Natural killer cell (primary cell): Measurements from ENCODE around the gene DPCD. TPM values are rescaled to one million over a fixed set of nuclear protein-coding genes. Genes with fewer than 3 reads are reported as not detected.
A peak's percentile ranks its signal among the peaks of the same experiment; 100 is the strongest.

ENCODE experiments used
- ATAC-seq, 3 donors: fragments of 150-1000 bp in 2 of 3; fragments of 200-7000 bp in 1 of 3; cut with Tn5 transposase; 1 replicate in 1 of 3; 2 replicates in 2 of 3; pipeline ENCODE4 v1.10.0; 2021; ENCODE audit warnings: mild to moderate bottlenecking in 2 of 3, moderate library complexity in 2 of 3
- DNase-seq, 2 donors: peaks; one replicate each; pipeline versions ENCODE4 v3.0.0 to v3.0.0-alpha.2; 2013 to 2021; ENCODE audit warnings: mixed read lengths in 1 of 2
- H3K27ac ChIP-seq: one replicate; pipeline ENCODE4 v1.5.1; 2013; ENCODE audit warnings: mild to moderate bottlenecking, low read length
- H3K27me3 ChIP-seq: one replicate; pipeline ENCODE4 v1.6.1; 2013; ENCODE audit warnings: low read length; ENCODE audit not compliant: control insufficient read depth, insufficient read depth
- H3K36me3 ChIP-seq: one replicate; pipeline ENCODE4 v1.6.1; 2013; ENCODE audit warnings: low read length; ENCODE audit not compliant: control insufficient read depth, insufficient read depth
- H3K4me1 ChIP-seq: one replicate; pipeline ENCODE4 v1.6.1; 2013; ENCODE audit warnings: low read length; ENCODE audit not compliant: control insufficient read depth, insufficient read depth
- H3K4me3 ChIP-seq: one replicate; pipeline ENCODE4 v1.5.1; 2013; ENCODE audit warnings: low read length
- H3K9me3 ChIP-seq: one replicate; pipeline ENCODE4 v1.6.1; 2013; ENCODE audit warnings: low read length; ENCODE audit not compliant: control insufficient read depth, insufficient read depth
- H3K27ac Mint-ChIP-seq, 2 donors: one replicate each; pipeline ENCODE4 v1.8.0; 2022; ENCODE audit warnings: mild to moderate bottlenecking in 2 of 2, mixed read lengths in 2 of 2, moderate library complexity in 1 of 2
- H3K27me3 Mint-ChIP-seq, 2 donors: one replicate each; pipeline ENCODE4 v1.8.0; 2022; ENCODE audit warnings: low read depth in 2 of 2, mixed read lengths in 2 of 2
- H3K36me3 Mint-ChIP-seq: one replicate; pipeline ENCODE4 v1.8.0; 2022; ENCODE audit warnings: mixed read lengths
- H3K4me1 Mint-ChIP-seq, 2 donors: one replicate each; pipeline ENCODE4 v1.8.0; 2022; ENCODE audit warnings: mixed read lengths in 2 of 2
- H3K4me3 Mint-ChIP-seq: one replicate; pipeline ENCODE4 v1.8.0; 2022; ENCODE audit warnings: mild to moderate bottlenecking, moderate library complexity, mixed read lengths
- H3K9me3 Mint-ChIP-seq, 2 donors: one replicate each; pipeline ENCODE4 v1.8.0; 2022; ENCODE audit warnings: mixed read lengths in 2 of 2
- CTCF ChIP-seq: fragments of 200-600 bp; IDR thresholded peaks from one replicate; pipeline ENCODE4 v1.8.0; 2022; ENCODE audit warnings: antibody characterized with exemption
- WGBS: methylation state at CpG from one replicate; pipeline ENCODE4 v1.1.7; 2013; ENCODE audit warnings: missing lambda C conversion rate; ENCODE audit not compliant: insufficient coverage; 5-methylcytosine and 5-hydroxymethylcytosine counted together
- intact Hi-C: fragments of 100-400 bp; cut with micrococcal nuclease; formaldehyde crosslinking; loops from one replicate; pipeline ENCODE4 v1.14.2; 2022
- total RNA-seq, 4 donors: library from RNA; stranded (reverse); fragments of 120-200 nt in 1 of 4; gene quantifications; one replicate each; pipeline versions ENCODE4 v1.2.3 to v1.2.4, GENCODE V29; 2013 to 2022

Gene DPCD
- total RNA-seq, 3 donors from 2014 or later (not counting 1 experiment from before 2014, with no cell fraction given): 0.72 to 1.0 (median 0.83) TPM

- Histone ChIP-seq H3K27me3 (no peaks in the 10 kb centered on the region), H3K36me3 (peaks cover 40% of the 10 kb centered on the region), H3K4me1 (no peaks in the 10 kb centered on the region), H3K27ac (no peak overlapping the region), H3K9me3 (no peaks in the 10 kb centered on the region), H3K4me3 (no peak overlapping the region)
- ATAC-seq: no peak
- peaks cover 0 to 12% of the 10 kb centered on the region in 2 donors for H3K4me1 Mint-ChIP-seq
- intact Hi-C loops: no loop called here
- no peaks in the 10 kb centered on the region for H3K36me3 Mint-ChIP-seq
- no peak for DNase-seq
- TF ChIP-seq CTCF: no peak
- 86% methylated on average over 2 of the region's 2 CpGs for WGBS
- no peaks in the 10 kb centered on the region for H3K27me3 Mint-ChIP-seq
- no peaks in the 10 kb centered on the region for H3K9me3 Mint-ChIP-seq
- no peak overlapping the region for H3K27ac Mint-ChIP-seq
- no peak overlapping the region for H3K4me3 Mint-ChIP-seq
These were observed 19.0 kb downstream of the DPCD start for GRCh38 chr10:101607124-101607523.

DNA sequence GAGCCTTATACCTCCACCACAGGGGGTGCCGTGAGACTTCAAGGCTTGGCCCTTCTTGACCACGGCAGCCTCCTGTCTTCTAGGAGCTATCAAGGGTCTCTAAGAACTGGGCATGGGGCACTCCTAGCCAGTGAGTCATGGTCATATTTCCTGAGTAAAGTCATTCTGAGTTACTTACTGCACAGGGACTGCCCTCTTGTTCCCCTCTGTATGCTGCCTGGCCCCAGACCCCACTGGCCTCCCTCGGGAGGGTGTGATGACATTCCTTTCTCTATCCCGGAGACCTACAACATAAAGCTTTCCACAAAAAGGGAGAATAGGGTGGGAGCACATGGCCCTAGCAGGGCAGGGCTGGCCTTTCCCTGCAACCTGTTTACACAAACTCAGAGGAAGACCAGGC, 21.4 kb downstream of the DPCD start:
- H3K4me3 Mint-ChIP-seq: no peak overlapping the region
- no peak overlapping the region for H3K4me3 ChIP-seq
- H3K36me3 Mint-ChIP-seq: no peaks in the 10 kb centered on the region
- WGBS: 90% methylated on average over 4 of the region's 4 CpGs
- ATAC-seq: no peak
- no peak overlapping the region for H3K27ac Mint-ChIP-seq
- no peaks in the 10 kb centered on the region for H3K27me3 ChIP-seq
- no peak overlapping the region for H3K27ac ChIP-seq
- peaks cover 45% of the 10 kb centered on the region for H3K36me3 ChIP-seq
- H3K9me3 ChIP-seq: no peaks in the 10 kb centered on the region
- peaks cover 0 to 13% of the 10 kb centered on the region in 2 donors for H3K4me1 Mint-ChIP-seq
- intact Hi-C loops: no loop called here
- no peaks in the 10 kb centered on the region for H3K27me3 Mint-ChIP-seq
- H3K4me1 ChIP-seq: no peaks in the 10 kb centered on the region
- TF ChIP-seq CTCF: no peak
- H3K9me3 Mint-ChIP-seq: no peaks in the 10 kb centered on the region
- no peak for DNase-seq

- H3K27ac Mint-ChIP-seq: peak overlapping the region in 1 of 2 donors; percentile 63
- intact Hi-C loops: no loop called here
- no peak for TF ChIP-seq CTCF
- no peaks in the 10 kb centered on the region for H3K27me3 ChIP-seq
- H3K9me3 ChIP-seq: no peaks in the 10 kb centered on the region
- no peaks in the 10 kb centered on the region for H3K4me1 ChIP-seq
- H3K4me3 Mint-ChIP-seq: no peak overlapping the region
- no peaks in the 10 kb centered on the region for H3K36me3 Mint-ChIP-seq
- peaks cover 49% of the 10 kb centered on the region for H3K36me3 ChIP-seq
- 76% methylated on average over 15 of the region's 16 CpGs for WGBS
- peaks cover 4 to 14% of the 10 kb centered on the region in 2 donors for H3K4me1 Mint-ChIP-seq
- no peak for DNase-seq
- no peaks in the 10 kb centered on the region for H3K9me3 Mint-ChIP-seq
- no peak overlapping the region for H3K27ac ChIP-seq
- ATAC-seq: peak in 1 of 3 donors; percentile 42
- no peaks in the 10 kb centered on the region for H3K27me3 Mint-ChIP-seq
- H3K4me3 ChIP-seq: no peak overlapping the region
These were observed 23.2 kb downstream of the DPCD start for GRCh38 chr10:101611096-101611905.
